NCI-H2107 (cell line): Measurements from ENCODE around the gene PRKAG3.

Source experiments
- DNase-seq: peaks from one replicate; lab custom pipeline; 2025; lab: John Stamatoyannopoulos, UW

PRKAG3 gene

DNA sequence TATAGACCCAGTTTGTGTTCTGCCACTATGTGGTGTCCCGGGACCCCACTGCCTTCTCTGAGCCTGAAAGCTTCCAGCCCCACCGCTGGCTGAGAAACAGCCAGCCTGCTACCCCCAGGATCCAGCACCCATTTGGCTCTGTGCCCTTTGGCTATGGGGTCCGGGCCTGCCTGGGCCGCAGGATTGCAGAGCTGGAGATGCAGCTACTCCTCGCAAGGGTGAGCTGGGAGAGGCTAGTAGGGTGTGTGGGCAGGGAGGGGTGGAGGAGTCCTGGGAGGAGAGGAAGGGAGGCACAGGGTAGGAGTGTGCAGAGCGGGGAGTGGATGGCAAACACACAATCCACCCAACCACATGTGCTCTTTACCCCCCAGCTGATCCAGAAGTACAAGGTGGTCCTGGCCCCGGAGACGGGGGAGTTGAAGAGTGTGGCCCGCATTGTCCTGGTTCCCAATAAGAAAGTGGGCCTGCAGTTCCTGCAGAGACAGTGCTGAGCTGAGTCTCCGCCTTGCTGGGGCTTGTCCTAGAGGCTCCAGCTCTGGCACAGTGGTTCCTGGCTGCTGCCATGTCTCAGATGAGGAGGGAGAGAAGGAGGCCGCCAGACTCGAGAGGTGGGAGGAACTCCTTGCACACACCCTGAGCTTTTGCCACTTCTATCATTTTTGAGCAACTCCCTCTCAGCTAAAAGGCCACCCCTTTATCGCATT lies 16.9 kb downstream of the PRKAG3 start:
- no peak for DNase-seq

GRCh38 chr2:218813771-218814460 lies 17.7 kb downstream of the PRKAG3 start:
- no peak for DNase-seq

- DNase-seq, result no peak
These were observed 18.7 kb downstream of the PRKAG3 start for GRCh38 chr2:218812861-218813260.

- no peak for DNase-seq
These were observed 19.3 kb downstream of the PRKAG3 start for GRCh38 chr2:218812096-218812815.

GRCh38 chr2:218811382-218811781 lies 20.2 kb downstream of the PRKAG3 start:
- no peak for DNase-seq

DNA sequence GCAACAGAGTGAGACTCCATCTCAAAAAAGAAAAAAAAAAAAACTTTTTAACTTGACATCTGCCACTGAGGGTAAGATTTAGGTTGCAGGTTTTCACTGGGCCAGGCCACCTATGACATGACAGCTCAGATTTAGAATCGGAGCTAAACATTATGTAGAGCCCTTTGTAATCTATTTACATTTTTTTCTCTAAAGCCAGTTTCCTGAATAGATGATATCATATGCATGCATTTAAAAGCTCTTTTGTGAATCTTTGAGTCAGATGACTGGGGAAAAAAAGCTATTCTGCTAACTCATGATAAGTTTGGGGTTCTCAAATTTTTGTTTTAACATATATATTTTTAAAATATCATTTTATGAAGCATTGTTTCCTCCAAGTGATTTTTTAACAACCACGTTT lies 21.3 kb downstream of the PRKAG3 start:
- DNase-seq, result no peak

- no peak for DNase-seq
These were observed 22.1 kb downstream of the PRKAG3 start for GRCh38 chr2:218809515-218809914.

GRCh38 chr2:218807626-218808025 lies 24.0 kb downstream of the PRKAG3 start:
- no peak for DNase-seq

DNA sequence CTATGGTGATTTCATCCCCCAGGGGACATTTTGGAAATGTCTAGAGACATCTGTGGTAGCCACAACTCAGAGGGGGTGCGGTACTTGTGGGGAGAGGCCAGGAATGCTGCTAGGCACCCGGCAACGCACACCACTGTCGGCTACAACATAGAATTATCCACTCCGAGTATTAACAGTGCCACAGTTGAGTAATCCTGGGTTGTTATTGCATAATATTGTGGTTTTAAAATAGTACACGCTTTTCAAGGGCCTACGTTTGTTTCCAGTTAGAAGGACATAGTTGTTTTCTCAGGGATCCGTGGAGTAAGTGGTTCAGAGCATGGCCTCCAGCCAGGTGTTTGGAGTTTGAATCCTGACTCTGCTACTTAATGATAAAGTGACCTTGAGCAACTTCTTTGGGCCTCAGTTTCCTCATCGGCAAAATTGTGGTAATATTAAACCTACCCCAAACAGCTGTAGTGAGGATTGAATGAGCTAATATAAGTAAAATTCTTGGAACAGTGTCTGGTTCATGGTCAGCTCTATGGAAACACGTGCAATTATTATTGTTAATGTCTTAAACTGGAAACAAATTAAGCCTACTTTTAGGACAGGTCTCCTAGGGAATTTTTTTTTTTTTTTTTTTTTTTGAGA lies 25.1 kb downstream of the PRKAG3 start:
- peak; percentile 85 for DNase-seq

DNA sequence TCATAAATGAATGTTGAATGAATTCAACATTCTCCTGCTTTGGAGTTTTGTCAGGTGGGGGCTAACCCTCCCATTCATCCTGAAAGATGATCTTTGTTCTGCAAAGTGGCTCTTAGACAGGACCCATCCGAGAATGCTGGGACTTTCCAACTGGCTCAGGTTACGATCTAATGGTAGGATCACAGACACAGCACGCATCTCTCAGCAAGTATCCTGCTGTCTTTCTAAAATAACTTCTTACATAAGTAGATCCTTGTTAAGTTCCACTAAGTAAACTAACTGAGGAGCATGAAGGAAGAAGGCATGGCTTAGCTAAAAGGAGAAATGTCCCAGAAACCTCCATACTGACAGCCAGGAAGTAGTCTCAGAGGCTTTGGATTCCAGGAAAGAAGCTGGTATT lies 26.0 kb downstream of the PRKAG3 start:
- no peak for DNase-seq

DNA sequence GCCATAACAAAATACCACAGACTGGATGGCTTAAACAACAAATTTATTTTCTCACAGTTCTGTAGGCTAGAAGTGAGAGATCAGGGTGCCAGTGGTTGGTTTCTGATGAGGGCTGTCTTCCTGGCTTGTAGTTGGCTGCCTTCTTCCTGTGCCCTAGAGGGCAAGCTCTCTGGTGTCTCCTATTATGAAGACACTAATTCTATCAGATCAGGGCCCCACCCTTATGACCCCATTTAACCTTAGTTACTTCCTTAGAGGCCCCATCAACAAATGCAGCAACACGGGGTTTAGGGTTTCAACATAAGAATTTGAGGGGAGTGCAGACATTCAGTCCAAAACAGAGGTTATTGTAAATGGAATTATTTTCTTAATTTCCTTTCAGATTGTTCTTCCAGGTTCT lies 26.8 kb downstream of the PRKAG3 start:
- DNase-seq, result no peak

GRCh38 chr2:218802386-218802994 lies 29.1 kb downstream of the PRKAG3 start:
- no peak for DNase-seq

GRCh38 chr2:218799990-218800389 lies 31.6 kb downstream of the PRKAG3 start:
- DNase-seq, result no peak

DNA sequence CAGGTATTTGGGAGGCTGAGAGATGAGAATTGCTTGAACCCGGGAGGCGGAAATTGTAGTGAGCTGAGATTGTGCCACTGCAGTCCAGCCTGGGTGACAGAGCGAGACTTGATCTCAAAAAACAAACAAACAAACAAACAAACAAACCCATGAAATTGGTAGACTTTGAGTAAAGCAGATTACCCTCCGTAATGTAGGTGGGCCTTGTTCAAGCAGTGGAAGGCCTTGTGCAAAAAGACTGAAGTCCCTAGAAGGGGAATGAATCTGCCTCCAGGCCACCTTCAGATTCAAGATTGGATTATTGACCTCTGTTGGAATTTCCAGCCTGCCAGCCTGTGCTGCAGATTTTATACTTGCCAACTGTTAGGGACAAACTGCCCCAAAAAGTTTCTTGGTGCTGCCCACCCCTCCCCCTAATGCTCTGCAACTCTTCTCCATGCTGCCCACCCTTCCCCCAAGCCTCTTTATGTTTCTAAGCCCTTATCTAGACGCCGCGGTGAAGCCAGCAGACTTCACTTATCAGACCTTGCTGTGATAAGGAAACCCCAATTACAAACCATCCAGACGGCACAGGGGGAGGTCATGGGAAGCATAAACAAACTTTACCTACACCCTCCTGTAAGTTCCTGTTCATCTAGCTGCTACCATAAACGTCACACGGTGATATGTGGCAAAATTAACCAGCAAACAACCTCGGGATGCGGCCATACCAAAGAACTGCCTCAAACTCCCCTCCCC lies 32.7 kb downstream of the PRKAG3 start:
- DNase-seq, result no peak

DNA sequence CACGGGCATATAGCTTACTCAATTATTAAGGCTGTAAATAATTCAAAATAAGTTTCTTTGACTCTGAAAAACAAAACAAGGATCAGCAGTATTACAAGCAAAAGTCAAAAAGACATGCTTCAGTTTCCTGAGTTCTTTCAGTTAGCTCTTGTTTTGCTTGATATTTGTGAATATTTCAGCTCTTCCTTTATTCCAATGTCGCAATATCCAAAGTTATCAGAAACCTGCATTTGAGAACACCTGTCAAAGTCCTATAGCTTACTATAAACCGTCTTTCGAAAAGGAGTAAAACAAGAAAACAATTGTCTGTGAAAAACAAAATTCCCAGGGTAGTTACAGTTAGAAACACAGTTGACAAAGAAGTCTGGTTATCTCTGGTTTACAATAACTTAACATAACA lies 34.9 kb downstream of the PRKAG3 start:
- DNase-seq, result no peak

DNA sequence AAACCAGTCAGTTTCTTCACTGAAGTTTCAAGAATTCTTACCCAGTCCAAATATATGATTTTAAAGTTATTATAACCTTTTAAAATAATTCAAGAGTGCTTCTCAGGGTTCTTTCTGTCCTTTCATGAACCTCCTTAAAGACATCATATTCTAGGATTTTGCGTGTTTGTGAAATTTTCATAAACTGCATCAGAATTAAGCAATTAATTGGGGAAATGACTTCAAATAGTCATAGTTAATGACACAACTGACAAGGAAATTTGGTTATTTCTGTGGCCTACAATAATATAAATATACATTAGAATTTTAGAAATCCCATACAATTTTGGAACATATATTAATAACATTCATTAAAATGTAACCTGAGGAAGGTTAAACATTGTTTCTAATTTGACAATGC lies 39.2 kb downstream of the PRKAG3 start:
- no peak for DNase-seq

- DNase-seq, result no peak
These were observed 42.9 kb downstream of the PRKAG3 start for GRCh38 chr2:218788529-218789255.

- DNase-seq, result no peak
These were observed 45.5 kb downstream of the PRKAG3 start for GRCh38 chr2:218786133-218786532.

- DNase-seq, result no peak
These were observed 46.5 kb downstream of the PRKAG3 start for GRCh38 chr2:218785103-218785502.

- no peak for DNase-seq
These were observed 47.9 kb downstream of the PRKAG3 start for GRCh38 chr2:218783688-218784087.

DNA sequence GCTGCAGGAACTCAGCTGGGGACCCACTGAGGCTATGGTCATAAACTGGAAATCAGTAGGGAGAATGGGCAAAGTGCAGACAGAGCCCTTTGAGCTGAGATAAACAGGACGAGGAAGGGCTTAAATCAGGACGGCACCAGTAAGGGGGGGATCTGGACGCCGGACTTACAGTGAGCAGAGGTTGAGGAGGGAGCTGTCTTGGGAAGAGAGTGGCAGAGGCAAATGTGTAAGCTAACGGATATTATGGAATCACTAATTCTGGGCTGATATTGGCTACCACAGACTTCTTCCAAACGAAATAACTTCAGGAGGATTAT lies 49.1 kb downstream of the PRKAG3 start:
- no peak for DNase-seq
